ENCODE measurements around the gene ARHGEF33. TPM values are rescaled to one million over a fixed set of nuclear protein-coding genes. Genes with fewer than 3 reads are reported as not detected.

The ARHGEF33 gene
- polyA plus RNA-seq, 1 donor from 2014 or later = 1.5 TPM

- H3K27me3 ChIP-seq (ENCODE audit: insufficient read depth, low read depth, low read length) = no peaks in the 10 kb centered on the region
- no peak overlapping the region for H2AFZ ChIP-seq (ENCODE audit: low read depth, low read length)
- H4K20me1 ChIP-seq (ENCODE audit: insufficient read depth) = no peaks in the 10 kb centered on the region
- no peaks in the 10 kb centered on the region for H3F3A ChIP-seq (ENCODE audit: insufficient read depth, low read length, poor library complexity, severe bottlenecking)
- no peaks in the 10 kb centered on the region for H3K79me2 ChIP-seq (replicated peaks; ENCODE audit: insufficient read depth, low read length)
- no peaks in the 10 kb centered on the region for H3K9me3 ChIP-seq (ENCODE audit: low read length)
- H3K36me3 ChIP-seq (ENCODE audit: insufficient read depth, low read length) = no peaks in the 10 kb centered on the region
- no peaks in the 10 kb centered on the region for H3K9me2 ChIP-seq (ENCODE audit: insufficient read depth, low read length)
- no peak overlapping the region for H3K4me2 ChIP-seq (ENCODE audit: low read length)
- TF ChIP-seq SMC3 (conservative IDR thresholded peaks at IDR 0.05; ENCODE audit: poor library complexity) (no peak), MXI1 (conservative IDR thresholded peaks at IDR 0.05; ENCODE audit: poor library complexity, severe bottlenecking) (no peak), CTCF (IDR thresholded peaks at IDR 0.05; ENCODE audit: poor library complexity, severe bottlenecking) (no peak), TAF1 (IDR thresholded peaks at IDR 0.05; ENCODE audit: low read depth) (no peak), REST (IDR thresholded peaks at IDR 0.05; ENCODE audit: borderline replicate concordance) (no peak), EP300 (conservative IDR thresholded peaks at IDR 0.05; ENCODE audit: poor library complexity, severe bottlenecking) (no peak), EZH2 (IDR thresholded peaks at IDR 0.05; ENCODE audit: borderline replicate concordance, insufficient read depth, low read length, poor library complexity, severe bottlenecking) (no peak), POLR2AphosphoS5 (IDR thresholded peaks at IDR 0.05) (no peak), RAD21 (conservative IDR thresholded peaks at IDR 0.05) (no peak)
- no peak overlapping the region for H3K27ac ChIP-seq (ENCODE audit: low read length)
- no peak overlapping the region for H3K9ac ChIP-seq (ENCODE audit: low read length)
- H3K4me3 ChIP-seq (ENCODE audit: low read length) = no peak overlapping the region
Measured at GRCh38 chr2:38937548-38937947, 47.9 kb downstream of the ARHGEF33 start.

GRCh38 chr2:38940746-38941145, 51.1 kb downstream of the ARHGEF33 start:
- Histone ChIP-seq H3K4me3 (ENCODE audit: low read length) (no peak overlapping the region), H3F3A (ENCODE audit: insufficient read depth, low read length, poor library complexity, severe bottlenecking) (no peaks in the 10 kb centered on the region), H4K20me1 (ENCODE audit: insufficient read depth) (no peaks in the 10 kb centered on the region), H3K27ac (ENCODE audit: low read length) (no peak overlapping the region), H3K4me2 (ENCODE audit: low read length) (no peak overlapping the region), H3K27me3 (ENCODE audit: insufficient read depth, low read depth, low read length) (no peaks in the 10 kb centered on the region), H3K79me2 (replicated peaks; ENCODE audit: insufficient read depth, low read length) (no peaks in the 10 kb centered on the region), H3K36me3 (ENCODE audit: insufficient read depth, low read length) (no peaks in the 10 kb centered on the region), H3K9me3 (ENCODE audit: low read length) (no peaks in the 10 kb centered on the region), H3K9me2 (ENCODE audit: insufficient read depth, low read length) (no peaks in the 10 kb centered on the region), H2AFZ (ENCODE audit: low read depth, low read length) (no peak overlapping the region), H3K9ac (ENCODE audit: low read length) (no peak overlapping the region)
- TF ChIP-seq MXI1 (conservative IDR thresholded peaks at IDR 0.05; ENCODE audit: poor library complexity, severe bottlenecking) = no peak
- TF ChIP-seq CTCF (IDR thresholded peaks at IDR 0.05; ENCODE audit: poor library complexity, severe bottlenecking) = no peak
- TF ChIP-seq EP300 (conservative IDR thresholded peaks at IDR 0.05; ENCODE audit: poor library complexity, severe bottlenecking) = no peak
- no peak for TF ChIP-seq REST (IDR thresholded peaks at IDR 0.05; ENCODE audit: borderline replicate concordance)
- no peak for TF ChIP-seq SMC3 (conservative IDR thresholded peaks at IDR 0.05; ENCODE audit: poor library complexity)
- TF ChIP-seq POLR2AphosphoS5 (IDR thresholded peaks at IDR 0.05) = no peak
- TF ChIP-seq EZH2 (IDR thresholded peaks at IDR 0.05; ENCODE audit: borderline replicate concordance, insufficient read depth, low read length, poor library complexity, severe bottlenecking) = no peak
- no peak for TF ChIP-seq RAD21 (conservative IDR thresholded peaks at IDR 0.05)
- no peak for TF ChIP-seq TAF1 (IDR thresholded peaks at IDR 0.05; ENCODE audit: low read depth)
